ENCODE results near the gene TBC1D24. TPM values are rescaled to one million over a fixed set of nuclear protein-coding genes. Genes with fewer than 3 reads are reported as not detected.

The TBC1D24 gene
- total RNA-seq, 1 donor from 2014 or later: 11.1 TPM

- H3K9me3 ChIP-seq (replicated peaks): no peaks in the 10 kb centered on the region
- no peaks in the 10 kb centered on the region for H3K36me3 ChIP-seq
- no peak overlapping the region for H3K27ac ChIP-seq (replicated peaks)
- TF ChIP-seq CTCF (IDR thresholded peaks at IDR 0.05; ENCODE audit: borderline replicate concordance): no peak
- H3K4me1 ChIP-seq: peaks cover 61% of the 10 kb centered on the region
- intact Hi-C loops (cut with micrococcal nuclease): no loop called here
- H3K27me3 ChIP-seq (ENCODE audit: low read depth): peaks cover 49% of the 10 kb centered on the region
- peak overlapping the region; percentile 74 for H3K4me3 ChIP-seq
- DNase-seq: no peak
Measured at GRCh38 chr16:2468725-2469398, 6.1 kb upstream of the TBC1D24 start.

- no peak for TF ChIP-seq CTCF (IDR thresholded peaks at IDR 0.05; ENCODE audit: borderline replicate concordance)
- H3K27ac ChIP-seq (replicated peaks): no peak overlapping the region
- intact Hi-C loops (cut with micrococcal nuclease): no loop called here
- H3K9me3 ChIP-seq (replicated peaks): no peaks in the 10 kb centered on the region
- peaks cover 68% of the 10 kb centered on the region for H3K4me1 ChIP-seq
- DNase-seq: no peak
- peaks cover 49% of the 10 kb centered on the region for H3K27me3 ChIP-seq (ENCODE audit: low read depth)
- H3K36me3 ChIP-seq: no peaks in the 10 kb centered on the region
- H3K4me3 ChIP-seq: no peak overlapping the region
Measured at GRCh38 chr16:2469399-2470233, 5.3 kb upstream of the TBC1D24 start.

DNA sequence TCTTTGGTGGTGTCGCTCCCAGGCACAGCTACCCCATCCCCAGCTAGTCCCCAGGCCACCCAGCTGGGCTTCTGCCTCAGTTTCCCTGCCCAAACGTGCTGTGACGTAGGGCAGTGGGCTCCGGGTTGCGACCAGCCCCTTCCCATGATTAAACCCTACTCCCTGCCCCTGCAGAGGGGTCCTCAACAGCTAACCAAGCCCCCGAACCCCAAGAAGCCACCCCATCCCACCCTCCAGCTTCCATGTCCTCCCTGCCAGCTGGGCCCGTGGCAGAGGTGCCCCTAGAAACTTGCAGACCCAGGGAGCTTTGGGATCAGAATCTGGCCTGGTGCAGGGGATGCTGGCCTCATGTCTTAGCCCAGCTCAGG is 4.7 kb upstream of the TBC1D24 start:
- no peak for DNase-seq
- intact Hi-C loops (cut with micrococcal nuclease): no loop called here
- Histone ChIP-seq H3K4me3 (no peak overlapping the region), H3K27me3 (ENCODE audit: low read depth) (peaks cover 49% of the 10 kb centered on the region), H3K9me3 (replicated peaks) (no peaks in the 10 kb centered on the region), H3K27ac (replicated peaks) (no peak overlapping the region), H3K4me1 (peaks cover 71% of the 10 kb centered on the region), H3K36me3 (no peaks in the 10 kb centered on the region)
- no peak for TF ChIP-seq CTCF (IDR thresholded peaks at IDR 0.05; ENCODE audit: borderline replicate concordance)

DNA sequence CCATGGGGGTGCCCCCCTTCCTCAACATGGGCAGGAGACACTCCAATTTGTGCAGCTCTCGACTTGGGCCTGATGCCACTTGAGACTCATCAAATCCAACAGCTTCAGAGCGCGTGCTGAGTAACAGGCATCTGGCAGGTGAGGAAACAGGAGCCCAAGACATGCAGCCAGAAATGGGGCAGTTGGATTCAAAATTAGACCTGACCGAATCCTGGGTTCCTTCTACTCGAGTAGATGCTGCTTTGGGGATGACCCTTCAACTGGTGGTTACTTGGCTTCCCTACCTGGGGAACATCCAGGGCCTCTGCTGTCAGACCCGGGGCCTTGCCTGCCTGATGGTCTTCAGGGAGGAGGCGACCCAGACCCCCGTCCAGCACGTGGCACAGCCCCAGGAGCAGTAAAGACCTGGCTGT is 4.3 kb upstream of the TBC1D24 start:
- peak overlapping the region; percentile 56 for H3K4me3 ChIP-seq
- H3K27me3 ChIP-seq (ENCODE audit: low read depth): peaks cover 49% of the 10 kb centered on the region
- no peaks in the 10 kb centered on the region for H3K9me3 ChIP-seq (replicated peaks)
- no peaks in the 10 kb centered on the region for H3K36me3 ChIP-seq
- peaks cover 75% of the 10 kb centered on the region for H3K4me1 ChIP-seq
- DNase-seq: no peak
- H3K27ac ChIP-seq (replicated peaks): no peak overlapping the region
- TF ChIP-seq CTCF (IDR thresholded peaks at IDR 0.05; ENCODE audit: borderline replicate concordance): no peak
- intact Hi-C loops (cut with micrococcal nuclease): no loop called here

GRCh38 chr16:2471016-2471652 is 3.8 kb upstream of the TBC1D24 start, which contains the start of gene NTN3:
TSS of gene NTN3 (plus strand) at chr16:2471297. CDS start at chr16:2471702, 405 bp downstream.
- Histone ChIP-seq H3K27ac (replicated peaks) (no peak within 1 kb of the TSS), H3K4me1 (peaks cover 80% of the 10 kb centered on the region), H3K36me3 (no peaks in the 10 kb centered on the region), H3K27me3 (ENCODE audit: low read depth) (peaks cover 49% of the 10 kb centered on the region), H3K4me3 (peak within 1 kb of the TSS; percentile 56), H3K9me3 (replicated peaks) (no peaks in the 10 kb centered on the region)
- no peak for DNase-seq
- no peak for TF ChIP-seq CTCF (IDR thresholded peaks at IDR 0.05; ENCODE audit: borderline replicate concordance)
- intact Hi-C loops (cut with micrococcal nuclease): no loop called here

Measured in left ventricle myocardium inferior (tissue), 1 donor.